ENCODE results near the gene PHKA1. TPM values are rescaled to one million over a fixed set of nuclear protein-coding genes. Genes with fewer than 3 reads are reported as not detected.

PHKA1 gene
- total RNA-seq, 1 experiment from 2014 or later: 9.1 TPM

- TSS peak; percentile 22 for BruUV-seq (replicated peaks)
- no peaks in the 10 kb centered on the region for H3K9me3 Mint-ChIP-seq (ENCODE audit: unreplicated experiment)
- peaks cover 9% of the 10 kb centered on the region for H3K4me1 Mint-ChIP-seq (ENCODE audit: insufficient read depth, unreplicated experiment)
- peak overlapping the region; percentile 72 for H3K4me3 Mint-ChIP-seq (ENCODE audit: unreplicated experiment)
- TF ChIP-seq CTCF (IDR thresholded peaks at IDR 0.05; ENCODE audit: unreplicated experiment): no peak
- intact Hi-C loops (cut with micrococcal nuclease): loop anchor here (2.0 to 5.0 kb wide), 2 partner anchors 91 to 104 kb away; no protein-coding TSS in a partner anchor
- H3K27ac Mint-ChIP-seq (ENCODE audit: low read depth, unreplicated experiment): peak overlapping the region; percentile 85
- no peak for DNase-seq (ENCODE audit: unreplicated experiment)
- ChIA-PET CTCF (interaction anchor here (0.6 kb wide), 1 partner anchor 531 kb away, joined by 3 read pairs; the partner anchor contains the start of gene PIN4), POLR2A (interaction anchor here (1.4 to 3.4 kb wide), 3 partner anchors 14 to 139 kb away, joined by 4 to 25 read pairs (median 6); no protein-coding TSS in a partner anchor)
- H3K36me3 Mint-ChIP-seq (ENCODE audit: insufficient read depth, unreplicated experiment): peaks cover 15% of the 10 kb centered on the region
- H3K27me3 Mint-ChIP-seq (ENCODE audit: insufficient read depth, unreplicated experiment): peaks cover 48% of the 10 kb centered on the region
Measured at GRCh38 chrX:72713130-72713529, 976 bp downstream of the PHKA1 start.

- no TSS peak for BruUV-seq (replicated peaks)
- Mint-ChIP-seq H3K9me3 (ENCODE audit: unreplicated experiment) (no peaks in the 10 kb centered on the region), H3K4me3 (ENCODE audit: unreplicated experiment) (peak overlapping the region; percentile 72), H3K36me3 (ENCODE audit: insufficient read depth, unreplicated experiment) (peaks cover 15% of the 10 kb centered on the region), H3K27ac (ENCODE audit: low read depth, unreplicated experiment) (peak overlapping the region; percentile 85), H3K4me1 (ENCODE audit: insufficient read depth, unreplicated experiment) (peaks cover 9% of the 10 kb centered on the region), H3K27me3 (ENCODE audit: insufficient read depth, unreplicated experiment) (peaks cover 54% of the 10 kb centered on the region)
- CTCF ChIA-PET: no interaction called here
- POLR2A ChIA-PET: interaction anchor here (1.5 to 3.4 kb wide), 2 partner anchors 13 to 92 kb away, joined by 6 to 25 read pairs; no protein-coding TSS in a partner anchor
- DNase-seq (ENCODE audit: unreplicated experiment): no peak
- intact Hi-C loops (cut with micrococcal nuclease): loop anchor here (2.0 to 5.0 kb wide), 2 partner anchors 90 to 103 kb away; no protein-coding TSS in a partner anchor
- no peak for TF ChIP-seq CTCF (IDR thresholded peaks at IDR 0.05; ENCODE audit: unreplicated experiment)
Measured at GRCh38 chrX:72712094-72712755, 1.9 kb downstream of the PHKA1 start.

- intact Hi-C loops (cut with micrococcal nuclease): no loop called here
- Mint-ChIP-seq H3K36me3 (ENCODE audit: insufficient read depth, unreplicated experiment) (peaks cover 15% of the 10 kb centered on the region), H3K9me3 (ENCODE audit: unreplicated experiment) (no peaks in the 10 kb centered on the region), H3K27me3 (ENCODE audit: insufficient read depth, unreplicated experiment) (peaks cover 60% of the 10 kb centered on the region), H3K27ac (ENCODE audit: low read depth, unreplicated experiment) (no peak overlapping the region), H3K4me1 (ENCODE audit: insufficient read depth, unreplicated experiment) (no peaks in the 10 kb centered on the region), H3K4me3 (ENCODE audit: unreplicated experiment) (no peak overlapping the region)
- BruUV-seq (replicated peaks): no TSS peak
- no peak for DNase-seq (ENCODE audit: unreplicated experiment)
- TF ChIP-seq CTCF (IDR thresholded peaks at IDR 0.05; ENCODE audit: unreplicated experiment): no peak
- ChIA-PET CTCF (no interaction called here), POLR2A (interaction anchor here (0.6 kb wide), 1 partner anchor 21 kb away, joined by 3 read pairs; no protein-coding TSS in a partner anchor)
Measured at GRCh38 chrX:72705814-72706213, 8.3 kb downstream of the PHKA1 start.

- no peak overlapping the region for H3K27ac Mint-ChIP-seq (ENCODE audit: low read depth, unreplicated experiment)
- TF ChIP-seq CTCF (IDR thresholded peaks at IDR 0.05; ENCODE audit: unreplicated experiment): no peak
- POLR2A ChIA-PET: interaction anchor here (0.6 kb wide), 1 partner anchor 22 kb away, joined by 3 read pairs; no protein-coding TSS in a partner anchor
- no peaks in the 10 kb centered on the region for H3K9me3 Mint-ChIP-seq (ENCODE audit: unreplicated experiment)
- H3K27me3 Mint-ChIP-seq (ENCODE audit: insufficient read depth, unreplicated experiment): peaks cover 60% of the 10 kb centered on the region
- no peaks in the 10 kb centered on the region for H3K4me1 Mint-ChIP-seq (ENCODE audit: insufficient read depth, unreplicated experiment)
- peaks cover 12% of the 10 kb centered on the region for H3K36me3 Mint-ChIP-seq (ENCODE audit: insufficient read depth, unreplicated experiment)
- CTCF ChIA-PET: interaction anchor here (0.7 kb wide), 1 partner anchor 600 kb away, joined by 3 read pairs; no protein-coding TSS in a partner anchor
- no peak for DNase-seq (ENCODE audit: unreplicated experiment)
- H3K4me3 Mint-ChIP-seq (ENCODE audit: unreplicated experiment): no peak overlapping the region
- BruUV-seq (replicated peaks): no TSS peak
- intact Hi-C loops (cut with micrococcal nuclease): no loop called here
Measured at GRCh38 chrX:72705111-72705510, 9.0 kb downstream of the PHKA1 start.

Data from MCF 10A (cell line).